Uterus (tissue), 2 donors: ENCODE results near the gene S100A7A.

Experiments used
- CTCF ChIP-seq, 4 experiments: fragments of 200-600 bp in 2 of 4; fragments of 450-650 bp in 2 of 4; sonication (generic) in 2 of 4; IDR thresholded peaks; one replicate each; pipeline ENCODE4 v1.5.1; 2016 to 2019; ENCODE audit warnings: antibody characterized with exemption in 4 of 4, mild to moderate bottlenecking in 2 of 4, moderate library complexity in 1 of 4
- POLR2A ChIP-seq, 2 donors: fragments of 450-650 bp; IDR thresholded peaks; one replicate each; pipeline ENCODE4 v1.6.1; 2016; ENCODE audit warnings: antibody characterized with exemption in 2 of 2, mild to moderate bottlenecking in 1 of 2, moderate library complexity in 1 of 2

GRCh38 chr1:153434746-153435455 lies 18.6 kb downstream of the S100A7A start:
- TF ChIP-seq POLR2A (IDR thresholded peaks at IDR 0.05) (no peak), CTCF (IDR thresholded peaks at IDR 0.05) (no peak)
